Activated CD4-positive, alpha-beta T cell treated with anti-CD3 and anti-CD28 coated beads, Interleukin-2, amount 50 U/mL, for 48 hours (primary cell): ENCODE measurements around the gene MIA.
"Not testable (repeated sequence)": the region's sequence is repeated elsewhere in the genome, so short reads cannot be mapped to it uniquely, and the experiment has no call there.

Experiments
- DNase-seq, 2 experiments: peaks; one replicate each; pipeline ENCODE4 v3.0.0-alpha.2; 2020

MIA gene

GRCh38 chr19:40804783-40805242 lies 29.5 kb downstream of the MIA start:
- DNase-seq: no peak

GRCh38 chr19:40805258-40805868 lies 30.0 kb downstream of the MIA start:
- no peak for DNase-seq

GRCh38 chr19:40806423-40807146 lies 31.3 kb downstream of the MIA start:
- DNase-seq: peak; percentile 84 to 89

GRCh38 chr19:40807147-40808020 lies 32.1 kb downstream of the MIA start:
- no peak for DNase-seq

GRCh38 chr19:40808021-40808325 lies 32.7 kb downstream of the MIA start:
- DNase-seq: no peak

GRCh38 chr19:40808497-40808896 lies 33.2 kb downstream of the MIA start:
- no peak for DNase-seq

- DNase-seq: no peak
These were observed 34.2 kb downstream of the MIA start for GRCh38 chr19:40809358-40810086.

- no peak for DNase-seq
These were observed 34.8 kb downstream of the MIA start for GRCh38 chr19:40810160-40810559.

GRCh38 chr19:40810649-40811408 lies 35.5 kb downstream of the MIA start:
- DNase-seq: peak; percentile 69 to 77

GRCh38 chr19:40811478-40812341 lies 36.4 kb downstream of the MIA start:
- no peak for DNase-seq

GRCh38 chr19:40812571-40812970 lies 37.2 kb downstream of the MIA start:
- DNase-seq: not testable (repeated sequence)

GRCh38 chr19:40813182-40813581 lies 37.9 kb downstream of the MIA start:
- DNase-seq: no peak

- DNase-seq: no peak
These were observed 39.9 kb downstream of the MIA start for GRCh38 chr19:40815223-40815622.

- peak; percentile 82 to 85 for DNase-seq
These were observed 43.4 kb downstream of the MIA start for GRCh38 chr19:40818480-40819399.

- peak; percentile 72 to 75 for DNase-seq
These were observed 44.3 kb downstream of the MIA start for GRCh38 chr19:40819479-40820234.

GRCh38 chr19:40822161-40822560 lies 46.8 kb downstream of the MIA start:
- no peak for DNase-seq

GRCh38 chr19:40822704-40823553 lies 47.6 kb downstream of the MIA start:
- not testable (repeated sequence) for DNase-seq

- not testable (repeated sequence) for DNase-seq
These were observed 49.6 kb downstream of the MIA start for GRCh38 chr19:40824916-40825315.
